ENCODE results near the gene RNF115. TPM values are rescaled to one million over a fixed set of nuclear protein-coding genes. Genes with fewer than 3 reads are reported as not detected.
"Not testable (repeated sequence)": the region's sequence is repeated elsewhere in the genome, so short reads cannot be mapped to it uniquely, and the experiment has no call there.

RNF115 gene
- total RNA-seq, 2 experiments from 2014 or later: 14.3 to 15.5 TPM

GRCh38 chr1:145845514-145846161 is 21.7 kb upstream of the RNF115 start, which contains the start of gene NUDT17:
Gene NUDT17, plus strand, starts transcription at chr1:145845630. Its CDS starts 11 bp downstream, at chr1:145845641.
- H3K27ac Mint-ChIP-seq: peak within 1 kb of the TSS; percentile 65
- no peaks in the 10 kb centered on the region for H3K9me3 Mint-ChIP-seq
- H3K36me3 Mint-ChIP-seq: no peaks in the 10 kb centered on the region
- H3K4me3 Mint-ChIP-seq: no peak within 1 kb of the TSS
- peak; percentile 78 for DNase-seq
- no peaks in the 10 kb centered on the region for H3K27me3 Mint-ChIP-seq
- H3K4me1 Mint-ChIP-seq: peaks cover 16% of the 10 kb centered on the region

DNA sequence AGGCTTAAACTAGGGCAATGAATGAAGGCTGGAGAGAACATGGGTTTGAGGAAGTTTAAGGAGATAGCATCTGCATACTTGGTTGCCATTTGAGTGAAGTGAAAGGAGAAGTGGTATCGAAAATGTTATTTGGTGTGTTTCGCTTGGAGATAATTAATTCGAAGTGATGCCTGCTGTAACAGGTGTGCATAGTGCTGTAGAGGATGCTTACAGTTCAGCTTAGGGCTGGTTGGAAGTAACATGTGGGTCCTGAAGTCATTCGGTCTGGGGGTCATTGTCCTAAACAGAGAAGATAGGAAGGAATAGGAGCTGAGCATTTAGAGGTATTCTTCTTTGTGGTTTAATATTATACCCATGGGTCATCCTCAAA is 21.2 kb upstream of the RNF115 start:
- H3K36me3 Mint-ChIP-seq: no peaks in the 10 kb centered on the region
- no peaks in the 10 kb centered on the region for H3K27me3 Mint-ChIP-seq
- H3K9me3 Mint-ChIP-seq: no peaks in the 10 kb centered on the region
- no peak overlapping the region for H3K4me3 Mint-ChIP-seq
- H3K27ac Mint-ChIP-seq: no peak overlapping the region
- DNase-seq: no peak
- peaks cover 14% of the 10 kb centered on the region for H3K4me1 Mint-ChIP-seq

GRCh38 chr1:145843031-145843430 is 19.1 kb upstream of the RNF115 start:
- H3K4me3 Mint-ChIP-seq: no peak overlapping the region
- no peaks in the 10 kb centered on the region for H3K9me3 Mint-ChIP-seq
- H3K27ac Mint-ChIP-seq: no peak overlapping the region
- no peak for DNase-seq
- no peaks in the 10 kb centered on the region for H3K27me3 Mint-ChIP-seq
- H3K4me1 Mint-ChIP-seq: peaks cover 12% of the 10 kb centered on the region
- H3K36me3 Mint-ChIP-seq: peaks cover 6% of the 10 kb centered on the region

GRCh38 chr1:145837656-145838055 is 13.8 kb upstream of the RNF115 start:
- H3K4me3 Mint-ChIP-seq: no peak overlapping the region
- no peaks in the 10 kb centered on the region for H3K9me3 Mint-ChIP-seq
- H3K4me1 Mint-ChIP-seq: peaks cover 7% of the 10 kb centered on the region
- no peak for DNase-seq
- no peak overlapping the region for H3K27ac Mint-ChIP-seq
- peaks cover 21% of the 10 kb centered on the region for H3K36me3 Mint-ChIP-seq
- no peaks in the 10 kb centered on the region for H3K27me3 Mint-ChIP-seq

- Mint-ChIP-seq H3K27ac (peak overlapping the region; percentile 36), H3K4me1 (peaks cover 35% of the 10 kb centered on the region), H3K36me3 (peaks cover 60% of the 10 kb centered on the region)
- H3K27me3 Mint-ChIP-seq, H3K4me3 Mint-ChIP-seq, H3K9me3 Mint-ChIP-seq, DNase-seq: not testable (repeated sequence)
Observed at GRCh38 chr1:145830810-145831209, 6.9 kb upstream of the RNF115 start.

DNA sequence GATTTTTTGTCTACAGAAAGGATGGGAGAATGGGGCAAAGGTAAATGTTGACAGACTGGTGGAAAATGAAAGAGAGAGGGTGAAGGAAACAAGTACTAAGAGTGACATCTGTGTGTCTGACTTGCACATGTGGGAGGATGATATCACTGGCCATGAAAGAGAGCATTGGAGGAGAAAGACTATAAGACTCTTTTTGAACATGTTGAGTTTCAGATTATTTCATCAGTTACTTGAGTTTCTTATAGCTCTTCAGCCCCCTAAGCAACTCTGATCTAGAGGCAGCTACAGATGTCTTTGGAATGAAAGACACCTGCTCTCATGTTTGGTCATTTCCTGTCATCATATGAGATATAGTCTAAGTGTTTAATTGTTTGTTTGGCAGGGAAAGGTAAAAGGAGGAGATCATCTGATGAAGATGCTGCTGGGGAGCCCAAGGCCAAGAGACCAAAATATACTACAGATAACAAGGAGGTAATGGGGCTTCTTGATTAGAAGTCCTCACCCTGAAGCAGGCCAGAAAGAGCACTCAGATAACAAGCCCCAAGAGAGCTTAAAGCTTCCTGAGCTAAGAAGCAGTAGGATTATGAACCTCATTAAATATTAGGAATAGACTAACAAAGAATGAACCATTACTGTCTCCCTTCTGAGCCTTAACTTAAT is 4.6 kb upstream of the RNF115 start:
- H3K4me1 Mint-ChIP-seq: peaks cover 42% of the 10 kb centered on the region
- peaks cover 70% of the 10 kb centered on the region for H3K36me3 Mint-ChIP-seq
- peak overlapping the region; percentile 62 for H3K4me3 Mint-ChIP-seq
- H3K27ac Mint-ChIP-seq: peak overlapping the region; percentile 95
- DNase-seq: no peak
- H3K27me3 Mint-ChIP-seq: no peaks in the 10 kb centered on the region
- H3K9me3 Mint-ChIP-seq: no peaks in the 10 kb centered on the region

DNA sequence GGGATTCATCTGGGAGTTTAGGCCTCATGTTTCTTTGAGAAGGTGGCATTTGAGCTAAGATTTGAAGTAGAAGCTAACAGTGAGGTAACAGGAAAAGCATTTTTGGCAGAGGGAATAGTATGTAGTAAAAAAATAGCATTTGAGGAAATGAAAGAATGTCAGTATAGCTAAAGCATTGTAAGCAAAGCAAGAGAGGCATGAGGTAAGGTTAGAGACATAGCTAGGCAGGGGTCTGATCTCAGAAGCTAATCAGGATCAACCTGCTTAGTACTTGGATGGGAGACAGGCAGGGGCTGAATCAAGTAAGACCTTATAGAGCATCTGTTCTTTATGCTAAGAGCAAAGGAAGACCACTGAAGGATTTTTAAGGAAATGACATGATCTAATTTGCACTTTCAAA is 4.1 kb upstream of the RNF115 start:
- peaks cover 65% of the 10 kb centered on the region for H3K36me3 Mint-ChIP-seq

DNA sequence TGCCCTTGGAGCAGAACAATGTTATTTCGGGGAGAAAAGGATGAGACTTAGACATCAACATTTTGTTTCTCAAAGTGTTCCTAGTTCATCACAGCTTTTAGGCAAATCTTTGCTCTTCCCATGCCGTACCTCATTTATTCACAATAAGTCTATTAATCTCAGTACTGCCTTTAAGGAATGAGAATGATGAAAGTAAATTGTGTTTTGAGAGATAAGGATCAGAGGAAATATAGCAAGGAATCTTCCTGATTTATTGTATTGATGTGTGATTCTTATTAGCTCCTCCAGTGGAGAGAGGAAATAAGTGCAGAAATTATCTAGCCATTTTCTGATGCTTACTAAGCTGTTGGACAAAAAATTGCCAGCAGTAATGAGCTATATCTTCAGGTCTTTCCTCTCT is 2.1 kb upstream of the RNF115 start:
- no peak for DNase-seq
- peak overlapping the region; percentile 97 for H3K4me3 Mint-ChIP-seq
- H3K9me3 Mint-ChIP-seq: no peaks in the 10 kb centered on the region
- H3K27ac Mint-ChIP-seq: peak overlapping the region; percentile 61
- H3K36me3 Mint-ChIP-seq: peaks cover 58% of the 10 kb centered on the region
- peaks cover 42% of the 10 kb centered on the region for H3K4me1 Mint-ChIP-seq
- no peaks in the 10 kb centered on the region for H3K27me3 Mint-ChIP-seq

More for the DNA sequence above, 4.1 kb upstream of the RNF115 start:
- peak overlapping the region; percentile 95 for H3K27ac Mint-ChIP-seq
- no peaks in the 10 kb centered on the region for H3K27me3 Mint-ChIP-seq
- DNase-seq: no peak
- H3K4me1 Mint-ChIP-seq: peaks cover 42% of the 10 kb centered on the region
- H3K9me3 Mint-ChIP-seq: no peaks in the 10 kb centered on the region
- H3K4me3 Mint-ChIP-seq: peak overlapping the region; percentile 62

- Mint-ChIP-seq H3K36me3 (peaks cover 45% of the 10 kb centered on the region), H3K27me3 (no peaks in the 10 kb centered on the region), H3K9me3 (peaks cover under 1% of the 10 kb centered on the region), H3K4me3 (peak overlapping the region; percentile 97), H3K27ac (peak overlapping the region; percentile 98), H3K4me1 (peaks cover 39% of the 10 kb centered on the region)
- no peak for DNase-seq
Observed at GRCh38 chr1:145824499-145824842, 576 bp upstream of the RNF115 start.

GRCh38 chr1:145822779-145823331 is 1.0 kb downstream of the RNF115 start:
- Mint-ChIP-seq H3K4me3 (peak overlapping the region; percentile 43), H3K4me1 (peaks cover 25% of the 10 kb centered on the region), H3K27ac (peak overlapping the region; percentile 56), H3K36me3 (peaks cover 33% of the 10 kb centered on the region)
- H3K27me3 Mint-ChIP-seq, H3K9me3 Mint-ChIP-seq, DNase-seq: not testable (repeated sequence)

DNA sequence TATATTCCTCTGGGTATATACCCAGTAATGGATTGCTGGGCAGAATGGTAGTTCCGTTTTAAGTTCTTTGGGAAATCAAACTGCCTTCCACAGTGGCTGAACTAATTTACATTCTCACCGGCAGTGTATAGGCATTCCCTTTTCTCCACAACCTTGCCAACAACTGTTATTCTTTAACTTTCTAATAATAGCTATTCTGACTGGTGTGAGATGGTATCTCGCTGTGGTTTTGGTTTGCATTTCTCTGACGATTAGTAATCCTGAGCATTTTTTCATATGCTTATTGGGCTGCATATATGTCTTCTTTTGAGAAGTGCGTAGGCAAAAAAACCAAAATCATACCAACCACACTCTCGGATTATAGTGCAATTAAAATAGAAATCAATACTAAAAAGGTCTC is 5.8 kb downstream of the RNF115 start:
- not testable (repeated sequence) for H3K27ac Mint-ChIP-seq, DNase-seq, H3K4me3 Mint-ChIP-seq, H3K36me3 Mint-ChIP-seq, H3K9me3 Mint-ChIP-seq, H3K27me3 Mint-ChIP-seq
- H3K4me1 Mint-ChIP-seq: peaks cover 11% of the 10 kb centered on the region

GRCh38 chr1:145812977-145813810 is 10.7 kb downstream of the RNF115 start:
- H3K27me3 Mint-ChIP-seq: not testable (repeated sequence)

GRCh38 chr1:145806844-145807243 is 17.1 kb downstream of the RNF115 start:
- H3K4me1 Mint-ChIP-seq: peaks cover 27% of the 10 kb centered on the region
- DNase-seq: no peak
- H3K27me3 Mint-ChIP-seq: no peaks in the 10 kb centered on the region
- H3K4me3 Mint-ChIP-seq: no peak overlapping the region
- H3K9me3 Mint-ChIP-seq: no peaks in the 10 kb centered on the region
- no peak overlapping the region for H3K27ac Mint-ChIP-seq
- peaks cover 3% of the 10 kb centered on the region for H3K36me3 Mint-ChIP-seq

More at GRCh38 chr1:145812977-145813810, 10.7 kb downstream of the RNF115 start:
- not testable (repeated sequence) for H3K4me3 Mint-ChIP-seq, H3K36me3 Mint-ChIP-seq, DNase-seq, H3K27ac Mint-ChIP-seq, H3K9me3 Mint-ChIP-seq
- peaks cover 14% of the 10 kb centered on the region for H3K4me1 Mint-ChIP-seq

DNA sequence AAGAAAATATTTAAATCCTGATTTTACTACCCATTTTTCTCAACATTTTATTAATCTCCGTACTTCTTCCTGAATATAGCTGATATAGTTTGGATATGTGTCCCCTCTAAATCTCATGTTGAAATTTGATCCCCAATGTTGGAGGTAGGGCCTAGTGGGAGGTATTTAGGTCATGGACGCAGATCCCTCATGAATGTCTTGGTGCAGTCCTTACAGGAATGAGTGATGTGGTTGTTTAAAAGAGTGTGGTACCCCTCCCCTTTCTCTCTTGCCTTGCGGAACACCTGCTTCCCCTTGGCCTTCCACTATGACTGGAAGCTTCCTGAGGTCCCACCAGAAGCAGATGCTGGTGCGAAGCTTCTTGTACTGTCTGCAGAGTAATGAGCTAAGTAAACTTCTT is 17.5 kb downstream of the RNF115 start:
- DNase-seq: no peak
- no peaks in the 10 kb centered on the region for H3K9me3 Mint-ChIP-seq
- peaks cover 31% of the 10 kb centered on the region for H3K4me1 Mint-ChIP-seq
- no peak overlapping the region for H3K4me3 Mint-ChIP-seq
- no peaks in the 10 kb centered on the region for H3K27me3 Mint-ChIP-seq
- H3K36me3 Mint-ChIP-seq: peaks cover 3% of the 10 kb centered on the region
- no peak overlapping the region for H3K27ac Mint-ChIP-seq

- Mint-ChIP-seq H3K4me3 (no peak overlapping the region), H3K4me1 (peaks cover 41% of the 10 kb centered on the region), H3K27ac (no peak overlapping the region), H3K27me3 (no peaks in the 10 kb centered on the region), H3K9me3 (no peaks in the 10 kb centered on the region), H3K36me3 (peaks cover 8% of the 10 kb centered on the region)
- DNase-seq: no peak
Observed at GRCh38 chr1:145805057-145805456, 18.8 kb downstream of the RNF115 start.

Measured in activated naive CD8-positive, alpha-beta T cell treated with anti-CD3 and anti-CD28 coated beads for 36 hours (primary cell).